Stimulated activated CD8-positive, alpha-beta memory T cell treated with anti-CD3 and anti-CD28 coated beads, Interleukin-12 subunit alpha, Interleukin-12 subunit beta, amount 100 ng/mL, for 24 hours (primary cell): ENCODE measurements around the gene CAMTA1.

Experiments
- DNase-seq: peaks from one replicate; pipeline ENCODE4 v3.0.0-alpha.2; 2020; ENCODE audit errors: extremely low read depth

CAMTA1 gene

GRCh38 chr1:7253988-7254587 is 468.8 kb downstream of the CAMTA1 start:
- DNase-seq = no peak

DNA sequence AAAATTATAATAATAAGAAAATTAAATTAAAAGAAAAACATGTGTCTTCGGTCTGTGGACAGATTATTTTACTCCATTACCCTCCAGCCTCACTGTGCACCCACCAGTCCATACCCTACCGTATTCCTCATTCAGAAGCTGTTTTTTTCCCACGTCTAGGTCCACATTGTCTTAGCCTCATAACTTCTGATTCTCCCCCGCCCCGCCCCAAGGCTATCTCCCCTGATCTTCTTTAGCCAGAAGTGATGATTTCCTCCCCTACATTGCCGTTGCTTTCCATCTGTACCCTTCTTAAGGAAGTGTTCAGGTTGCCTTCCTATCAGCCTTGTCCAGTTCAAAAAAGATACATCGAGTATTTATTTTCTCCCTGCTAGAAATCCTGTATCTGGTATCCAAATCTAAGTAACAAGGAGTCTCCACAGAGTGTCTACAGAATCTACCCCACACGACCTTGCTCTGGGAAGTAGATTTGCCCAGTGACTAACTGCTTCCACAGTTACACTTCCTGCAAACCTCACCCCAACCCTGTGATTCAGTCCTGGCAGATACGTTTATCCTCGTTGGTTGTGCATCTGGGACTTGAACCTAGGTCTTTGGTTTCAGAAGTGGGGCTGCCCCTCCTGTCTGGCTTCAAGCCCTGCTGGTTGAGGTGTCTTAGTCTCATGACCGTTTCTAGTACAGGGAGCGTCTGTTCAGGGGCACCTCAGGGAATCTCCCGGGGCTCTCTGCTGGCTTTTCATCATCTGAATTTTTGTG is 470.2 kb downstream of the CAMTA1 start:
- DNase-seq = no peak

DNA sequence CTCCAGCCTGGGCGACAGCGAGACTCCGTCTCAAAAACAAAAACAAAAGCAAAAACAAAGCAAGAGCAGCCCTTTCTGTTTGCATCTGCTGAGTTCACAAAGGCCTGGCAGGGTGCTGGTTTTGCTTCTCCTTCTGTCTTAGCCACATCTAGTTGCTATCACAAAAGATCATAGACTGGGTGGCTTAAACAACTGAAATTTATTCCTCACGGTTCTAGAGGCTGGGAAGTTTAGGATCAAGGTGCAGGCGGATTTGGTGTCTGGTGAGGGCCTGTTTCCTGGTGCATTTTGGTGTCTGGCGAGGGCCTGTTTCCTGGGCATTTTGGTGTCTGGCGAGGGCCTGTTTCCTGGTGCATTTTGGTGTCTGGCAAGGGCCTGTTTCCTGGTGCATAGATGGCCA is 471.3 kb downstream of the CAMTA1 start:
- DNase-seq = no peak

GRCh38 chr1:7257225-7257624 is 472.0 kb downstream of the CAMTA1 start:
- DNase-seq = no peak

DNA sequence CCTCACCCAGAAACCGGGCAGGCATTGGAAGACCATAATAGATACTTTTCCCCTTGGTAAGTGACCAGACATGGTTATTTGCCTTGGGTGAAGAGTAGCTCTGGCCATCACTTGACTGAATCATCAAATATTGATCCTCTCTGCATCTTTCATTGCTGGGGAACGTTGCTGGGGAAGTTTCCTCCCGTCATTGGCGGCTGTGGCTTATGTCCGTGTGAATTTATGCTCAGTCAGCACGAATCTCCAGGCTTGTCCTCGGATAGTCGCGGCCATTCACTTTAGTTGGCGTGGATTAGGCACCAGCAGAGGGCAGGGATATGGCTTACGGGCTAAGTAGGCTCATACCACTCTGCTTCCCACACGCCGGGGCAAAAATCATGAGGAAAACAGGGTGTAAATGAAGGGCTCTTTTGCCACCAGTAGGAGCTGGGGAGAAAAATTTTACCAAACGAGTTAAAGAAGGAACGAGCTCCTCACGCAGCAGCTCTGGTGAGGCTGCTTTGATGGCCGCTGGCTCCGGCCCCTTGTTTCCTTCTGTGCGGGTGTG is 473.4 kb downstream of the CAMTA1 start:
- DNase-seq = no peak

- DNase-seq = no peak
These were observed 474.7 kb downstream of the CAMTA1 start for GRCh38 chr1:7259955-7260354.

- no peak for DNase-seq
These were observed 476.2 kb downstream of the CAMTA1 start for GRCh38 chr1:7261490-7261889.

GRCh38 chr1:7262611-7263010 is 477.4 kb downstream of the CAMTA1 start:
- no peak for DNase-seq

DNA sequence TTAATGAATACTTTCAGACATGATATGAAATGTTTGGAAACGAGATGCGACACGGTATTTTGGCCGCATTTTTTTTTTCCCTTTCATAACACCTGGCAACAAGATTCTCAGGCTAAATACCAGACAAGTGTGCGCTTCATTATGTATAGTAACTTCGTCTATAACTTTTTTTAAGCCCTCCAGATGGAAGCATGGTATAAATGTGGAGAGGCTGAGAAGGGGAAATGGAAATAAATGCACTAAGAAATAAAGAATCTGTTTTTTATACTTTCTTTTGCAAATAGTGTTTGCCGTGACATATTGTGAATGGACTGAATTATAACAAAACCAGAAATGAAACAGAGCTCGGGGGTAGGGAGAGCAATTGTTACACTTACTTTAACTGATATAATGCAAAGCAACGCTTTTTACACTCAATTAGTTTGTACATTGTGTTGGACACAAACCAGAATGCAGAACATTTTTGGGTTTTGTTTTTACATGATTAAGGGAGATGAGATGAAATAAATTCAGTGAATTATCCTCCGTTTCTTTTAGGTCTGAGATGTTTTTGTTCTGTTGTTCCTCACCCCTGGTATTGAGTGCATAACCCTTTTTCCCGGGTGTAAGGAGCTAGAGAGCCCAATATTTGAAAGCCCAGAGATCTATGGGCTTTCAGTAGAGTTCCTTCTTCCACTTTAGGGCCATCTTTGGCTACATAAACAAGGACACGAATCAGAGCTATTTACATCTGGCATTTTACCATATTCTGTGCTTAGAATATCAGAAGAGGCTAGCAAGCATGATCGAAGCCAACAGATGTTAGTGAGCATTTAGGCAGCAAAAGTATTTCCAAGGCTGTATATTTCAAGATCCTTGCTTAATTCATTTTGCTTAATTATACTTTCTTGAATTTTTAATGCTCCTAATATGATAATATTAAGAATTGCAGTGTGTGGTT is 478.0 kb downstream of the CAMTA1 start:
- no peak for DNase-seq

DNA sequence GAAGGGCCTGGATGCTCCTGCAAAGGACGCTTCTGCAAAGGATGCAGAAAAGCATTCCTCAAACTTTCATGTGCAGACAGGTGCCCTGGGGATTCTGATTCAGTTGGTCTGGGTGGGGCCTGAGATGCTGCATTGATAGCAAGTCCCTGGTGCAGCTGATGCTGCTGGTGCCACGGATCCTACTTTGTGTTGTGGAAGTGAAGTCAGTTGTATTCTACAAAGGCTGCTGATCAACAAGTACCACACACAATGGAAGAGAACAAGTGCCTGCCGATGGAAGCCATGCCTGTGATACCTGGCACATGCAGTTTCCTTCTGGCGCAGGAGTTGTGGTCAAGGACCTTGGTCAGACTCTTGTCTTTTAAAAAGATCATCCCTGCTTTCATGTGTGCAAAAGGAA is 478.8 kb downstream of the CAMTA1 start:
- DNase-seq = no peak

GRCh38 chr1:7265771-7266371 is 480.6 kb downstream of the CAMTA1 start:
- DNase-seq = no peak

DNA sequence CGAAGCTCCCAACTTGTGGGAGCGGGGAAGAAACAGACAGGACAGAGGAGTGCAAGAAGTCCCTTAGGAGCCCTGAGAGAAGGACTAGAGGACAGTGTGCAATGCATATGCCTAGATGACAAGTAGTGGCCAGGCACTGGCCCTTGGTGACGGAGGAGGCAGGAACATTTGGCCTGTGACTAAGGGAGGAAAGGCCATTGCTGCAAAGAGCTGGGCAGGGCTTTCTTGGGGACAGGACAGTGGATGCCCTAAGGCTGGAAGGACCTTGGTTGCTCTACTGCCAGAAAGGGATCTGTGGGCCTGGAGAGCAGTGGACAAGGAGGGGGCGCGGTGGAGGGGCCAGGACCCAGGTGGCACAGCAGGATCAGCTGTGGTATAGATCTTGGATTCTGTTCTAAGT is 481.3 kb downstream of the CAMTA1 start:
- DNase-seq = no peak

DNA sequence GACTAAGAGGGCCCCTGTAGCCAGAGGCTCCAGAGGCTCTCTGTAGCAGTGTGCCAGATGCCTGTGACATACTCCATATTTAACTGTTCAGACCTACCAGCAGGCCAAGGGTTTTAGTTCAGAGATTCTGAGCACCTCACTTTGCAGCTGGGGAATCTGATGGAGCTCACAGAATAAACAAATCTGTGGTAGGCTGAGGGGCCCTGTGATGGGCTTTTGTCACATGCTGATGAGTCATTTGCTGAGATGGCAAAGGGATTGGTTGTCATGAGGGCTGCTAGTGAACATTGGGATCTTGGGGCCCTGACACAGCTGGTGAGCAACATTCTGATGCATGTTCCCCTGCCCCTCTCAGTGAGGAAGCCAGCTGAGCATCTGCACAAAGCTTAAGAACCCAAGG is 482.2 kb downstream of the CAMTA1 start:
- DNase-seq = no peak

- no peak for DNase-seq
These were observed 483.7 kb downstream of the CAMTA1 start for GRCh38 chr1:7268983-7269382.

- DNase-seq = no peak
These were observed 484.3 kb downstream of the CAMTA1 start for GRCh38 chr1:7269525-7269924.

- DNase-seq = no peak
These were observed 489.0 kb downstream of the CAMTA1 start for GRCh38 chr1:7274256-7274655.

DNA sequence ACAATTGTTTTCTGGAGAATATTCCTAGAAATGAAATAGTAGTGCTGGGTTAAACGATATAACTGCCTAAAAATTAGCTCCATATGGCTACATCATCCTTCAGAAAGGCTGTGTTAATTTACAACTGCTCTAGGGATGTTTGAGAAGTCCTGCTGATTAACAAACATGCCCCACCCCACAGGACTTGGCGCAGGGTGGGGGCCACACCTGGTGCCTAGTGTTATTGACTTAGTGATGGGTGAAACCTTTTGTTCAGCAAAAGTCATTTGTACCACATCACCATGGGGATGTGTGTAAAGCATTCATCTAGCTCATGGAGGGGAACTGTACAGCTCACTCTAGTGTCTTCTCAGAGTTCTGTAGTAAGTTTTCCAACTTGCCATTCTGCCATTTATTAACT is 492.8 kb downstream of the CAMTA1 start:
- no peak for DNase-seq

DNA sequence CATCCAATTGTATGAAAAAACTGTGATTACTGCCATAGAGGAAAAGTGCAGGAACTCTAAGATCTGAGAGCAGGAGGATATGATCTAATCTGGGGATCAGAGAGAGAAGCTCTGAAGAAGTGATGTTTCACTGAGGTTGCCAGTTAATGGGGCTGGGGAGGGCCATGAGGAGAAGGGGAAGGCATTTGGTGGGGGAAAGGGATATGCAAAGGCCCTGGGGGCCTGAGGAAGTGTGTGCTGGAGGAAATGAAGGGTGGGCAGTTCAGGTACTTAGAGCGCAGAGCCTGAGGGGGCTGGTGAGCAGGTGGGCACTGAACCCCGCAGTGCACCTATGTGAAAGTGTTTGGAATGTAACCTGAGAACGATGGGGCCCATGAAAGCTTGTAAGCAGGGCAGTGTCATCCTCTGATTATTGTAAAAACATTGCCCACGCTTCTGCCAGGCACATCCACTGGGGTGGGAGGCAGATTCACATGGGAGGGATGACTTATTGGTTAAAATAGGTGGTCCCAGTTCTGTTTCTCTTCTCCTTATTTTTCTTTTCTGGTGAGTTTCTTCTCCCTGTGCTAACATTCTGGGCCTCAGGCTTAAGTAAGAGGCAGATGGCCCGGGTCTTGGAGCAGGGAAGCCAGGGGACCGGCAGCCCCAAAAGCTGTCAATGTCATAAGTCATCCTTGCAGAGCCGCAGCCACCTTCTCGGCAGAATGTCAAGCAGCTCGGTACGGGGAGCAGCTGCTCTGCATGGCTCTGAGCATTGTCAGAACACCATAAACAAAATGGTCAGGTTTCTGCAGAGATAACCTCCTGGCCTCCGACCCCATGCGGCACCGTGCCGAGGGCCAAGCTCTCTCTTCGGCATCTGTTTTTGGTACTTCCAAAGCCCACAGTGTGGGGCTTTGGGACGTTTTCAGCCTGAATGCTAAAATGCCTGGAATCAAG is 493.8 kb downstream of the CAMTA1 start:
- no peak for DNase-seq

- DNase-seq = no peak
These were observed 494.5 kb downstream of the CAMTA1 start for GRCh38 chr1:7279769-7280168.

GRCh38 chr1:7280347-7280960 is 495.2 kb downstream of the CAMTA1 start:
- DNase-seq = no peak
